ENCODE results near the gene KDM2A. TPM values are rescaled to one million over a fixed set of nuclear protein-coding genes. Genes with fewer than 3 reads are reported as not detected.

Gene KDM2A
- total RNA-seq, 4 donors from 2014 or later, result 64.5 to 84.0 (median 70.3) TPM

DNA sequence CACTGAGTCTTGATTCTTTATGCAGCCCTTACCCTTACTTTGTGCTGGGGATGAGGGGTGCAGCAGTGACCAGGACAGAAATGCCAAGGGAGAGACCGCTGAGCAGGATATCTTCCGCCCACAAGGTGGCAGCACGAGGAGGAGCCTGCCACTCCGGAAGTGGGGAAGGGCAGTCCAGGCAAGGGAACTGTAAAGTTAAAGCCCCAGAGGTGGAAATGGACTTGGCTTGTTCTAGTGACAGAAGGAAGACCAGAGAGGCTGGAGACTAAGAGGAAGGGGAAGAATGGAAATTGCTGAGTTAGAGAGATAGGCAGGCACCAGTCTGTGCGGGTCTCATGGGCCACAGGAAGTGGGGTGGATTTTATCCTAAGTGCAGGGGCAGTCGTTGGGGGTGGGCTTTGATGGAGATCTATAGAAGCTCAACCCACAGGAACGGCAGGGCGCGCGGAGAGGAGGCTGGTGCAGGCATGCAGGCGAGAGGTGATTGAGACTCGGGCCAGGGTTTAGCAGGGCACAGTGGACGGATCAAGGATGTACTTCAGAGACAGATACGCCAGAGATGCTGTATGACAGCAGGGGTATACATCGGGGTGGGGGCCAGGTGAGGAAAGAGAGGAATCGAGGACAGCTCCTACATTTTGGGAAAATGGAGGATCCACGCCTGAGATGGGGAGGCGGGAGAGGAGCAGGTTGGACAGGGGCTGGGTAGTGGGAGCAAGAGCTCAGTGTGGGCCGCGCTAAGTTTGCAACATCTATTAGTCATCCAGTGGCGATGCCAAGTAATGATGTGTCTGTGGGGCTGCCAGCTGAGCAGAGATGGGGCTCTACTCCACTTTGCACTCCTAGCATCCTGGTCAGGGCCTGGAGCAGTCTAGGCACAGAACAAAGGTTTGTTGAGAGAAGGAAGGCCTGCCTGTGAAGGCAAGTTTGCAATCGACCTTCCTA, 143.9 kb downstream of the KDM2A start:
- WGBS, 2 donors, result 24 to 26% methylated on average over 22 of the region's 22 CpGs
- TF ChIP-seq CTCF (IDR thresholded peaks at IDR 0.05) (no peak), POLR2A (IDR thresholded peaks at IDR 0.05) (no peak)
- peak in 1 of 2 donors; percentile 95 for DNase-seq (ENCODE audit: low spot score in 2 of 2)
- no peak overlapping the region for H3K4me3 ChIP-seq (ENCODE audit: low read depth, poor library complexity, severe bottlenecking)
- intact Hi-C loops (cut with DNase I; ENCODE audit: low total_unique reads), result loop anchor here (2.0 kb wide), 1 partner anchor 52 kb away; no protein-coding TSS in a partner anchor

DNA sequence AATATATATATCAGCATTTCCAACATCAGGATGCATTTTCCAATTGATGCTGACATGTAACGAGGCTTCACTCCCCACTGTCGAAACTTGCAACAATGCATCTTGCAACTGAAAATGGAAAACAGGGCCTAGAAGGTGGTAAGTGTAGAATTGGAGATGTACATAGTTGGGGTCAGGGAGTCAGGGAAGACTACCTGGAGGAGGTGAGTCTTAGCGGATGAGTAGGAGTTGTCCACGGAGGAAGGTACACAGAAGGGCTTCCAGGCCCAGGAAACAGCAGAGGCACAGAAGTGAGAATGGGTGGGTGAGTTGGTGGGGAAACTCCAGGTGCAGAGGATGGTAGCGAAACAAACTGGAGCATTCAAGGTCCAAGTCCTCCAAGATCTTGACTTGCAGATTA, 145.2 kb downstream of the KDM2A start:
- intact Hi-C loops (cut with DNase I; ENCODE audit: low total_unique reads), result no loop called here
- DNase-seq (ENCODE audit: low spot score in 2 of 2), result no peak
- 92 to 97% methylated on average over 5 of the region's 5 CpGs for WGBS, 2 donors
- H3K4me3 ChIP-seq (ENCODE audit: low read depth, poor library complexity, severe bottlenecking), result no peak overlapping the region
- no peak for TF ChIP-seq POLR2A (IDR thresholded peaks at IDR 0.05)
- no peak for TF ChIP-seq CTCF (IDR thresholded peaks at IDR 0.05)

DNA sequence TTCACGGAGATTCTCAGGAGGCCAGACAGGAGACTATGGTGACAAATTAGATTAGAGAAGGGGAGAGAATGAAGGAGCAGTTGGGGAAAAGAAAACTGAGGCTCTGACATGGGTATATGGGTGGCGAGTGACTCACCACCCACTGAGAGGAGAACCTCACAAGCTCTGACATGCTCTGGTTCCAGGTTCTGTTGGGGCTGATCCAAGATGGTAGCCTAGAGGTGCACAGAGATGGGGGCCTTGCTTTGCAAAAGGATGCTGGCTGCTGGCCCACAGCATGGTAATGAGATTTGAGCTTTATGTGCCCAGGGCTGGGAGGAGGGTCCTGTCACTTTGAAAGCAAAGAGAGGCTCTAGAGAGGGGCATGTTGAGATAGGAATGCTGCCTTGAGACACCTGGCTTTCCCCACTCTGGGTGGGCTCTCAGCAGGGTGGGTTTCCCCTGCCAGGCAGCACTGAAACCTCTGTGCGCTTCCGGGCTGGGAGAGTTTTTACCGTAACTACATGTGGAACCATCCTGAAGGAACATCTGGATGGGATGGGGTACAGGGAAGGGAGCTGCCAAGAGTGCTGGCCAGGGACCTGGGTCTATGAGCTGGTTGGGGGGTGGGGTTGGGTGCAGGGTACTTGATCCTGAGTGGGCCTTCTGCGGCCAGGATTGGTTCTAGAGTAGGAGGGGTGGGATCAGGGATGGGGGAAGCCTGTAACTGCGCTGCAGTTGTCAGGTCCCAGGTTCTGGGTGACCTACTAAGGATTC, 146.0 kb downstream of the KDM2A start:
- intact Hi-C loops (cut with DNase I; ENCODE audit: low total_unique reads), result no loop called here
- no peak for DNase-seq (ENCODE audit: low spot score in 2 of 2)
- 79 to 81% methylated on average over 7 of the region's 7 CpGs for WGBS, 2 donors
- TF ChIP-seq CTCF (IDR thresholded peaks at IDR 0.05), result no peak
- no peak for TF ChIP-seq POLR2A (IDR thresholded peaks at IDR 0.05)
- H3K4me3 ChIP-seq (ENCODE audit: low read depth, poor library complexity, severe bottlenecking), result no peak overlapping the region

DNA sequence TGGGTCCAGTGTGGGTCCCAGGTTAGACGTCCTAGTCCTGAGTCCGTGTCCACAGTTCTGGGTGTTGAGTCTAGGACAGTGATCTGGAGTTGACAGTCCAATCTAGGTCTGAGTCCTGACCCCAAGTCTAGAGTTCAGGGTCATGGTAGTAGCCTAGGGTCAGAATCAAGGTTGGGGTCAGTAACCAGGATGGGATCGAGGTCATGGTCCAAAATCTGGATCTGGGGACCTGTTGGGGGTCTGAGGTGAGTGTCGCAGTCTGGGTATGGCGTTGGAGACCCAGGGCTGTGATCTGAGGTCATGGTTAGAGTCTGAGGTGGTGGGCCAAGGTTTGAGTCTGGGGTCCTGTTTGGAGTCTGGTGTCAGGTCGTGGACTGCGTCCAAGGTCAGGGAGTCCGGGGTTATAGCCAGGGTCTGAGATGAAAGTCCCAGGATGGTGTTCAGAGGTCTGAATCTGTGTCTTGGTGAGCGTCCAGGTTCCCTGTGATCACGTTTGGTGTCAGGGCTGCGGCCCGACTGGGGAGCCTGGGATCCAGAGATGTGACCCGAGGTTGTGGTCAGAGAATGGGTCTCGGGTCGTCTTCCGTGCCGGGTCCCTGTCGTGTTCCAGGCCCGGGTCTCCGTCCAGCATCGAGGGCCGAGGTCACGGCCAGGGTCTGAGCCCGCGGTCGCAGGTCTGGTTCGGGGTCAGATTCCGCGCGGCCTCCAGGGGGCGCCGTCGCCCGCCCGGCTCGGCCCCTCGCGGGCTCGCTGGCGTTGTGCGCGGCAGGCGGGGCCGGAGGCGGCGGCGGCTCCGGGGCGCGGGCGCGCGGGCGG, 146.8 kb downstream of the KDM2A start:
- no peak overlapping the region for H3K4me3 ChIP-seq (ENCODE audit: low read depth, poor library complexity, severe bottlenecking)
- peak in 1 of 2 donors; percentile 96 for DNase-seq (ENCODE audit: low spot score in 2 of 2)
- WGBS, 2 donors, result 19 to 29% methylated on average over 19 to 30 of the region's 54 CpGs
- no peak for TF ChIP-seq CTCF (IDR thresholded peaks at IDR 0.05)
- no peak for TF ChIP-seq POLR2A (IDR thresholded peaks at IDR 0.05)
- intact Hi-C loops (cut with DNase I; ENCODE audit: low total_unique reads), result no loop called here

GRCh38 chr11:67266449-67267187, 147.6 kb downstream of the KDM2A start, which contains the start of gene GRK2:
GRK2 (plus strand) TSS chr11:67266473; CDS start chr11:67266700, 227 bp downstream.
- peak within 1 kb of the TSS; percentile 89 for H3K4me3 ChIP-seq (ENCODE audit: low read depth, poor library complexity, severe bottlenecking)
- TF ChIP-seq POLR2A (IDR thresholded peaks at IDR 0.05) (no peak), CTCF (IDR thresholded peaks at IDR 0.05) (no peak)
- intact Hi-C loops (cut with DNase I; ENCODE audit: low total_unique reads), result no loop called here
- WGBS, 2 donors, result 0% methylated on average over 8 to 13 of the region's 103 CpGs
- no peak for DNase-seq (ENCODE audit: low spot score in 2 of 2)

Measured in lower leg skin (tissue), 4 donors.